K562 (cell line): Measurements from ENCODE around the gene KRTAP10-6. TPM values are rescaled to one million over a fixed set of nuclear protein-coding genes. Genes with fewer than 3 reads are reported as not detected.

Experiments
- ATAC-seq: fragments of 200-7000 bp; cut with Tn5 transposase; 3 replicates; pipeline ENCODE4 v1.9.1; 2020; ENCODE audit warnings: moderate library complexity
- BruUV-seq: library from RNA; stranded (reverse); fragments of 400-500 nt; replicated peaks from 2 replicates; lab custom pipeline; 2021; lab: Mats Ljungman, UMichigan
- CTCF ChIA-PET: fragments of 300-600 bp; formaldehyde crosslinking; extraction: SDS; loops from one replicate; lab custom pipeline; 2021; ENCODE audit warnings: low intra/inter-chr PET ratio; lab: Yijun Ruan, JAX
- POLR2A ChIA-PET: fragments of 300-600, 350-650 bp; sonication (Branson Sonifier 250); formaldehyde crosslinking; extraction: SDS; loops from one replicate; lab custom pipeline; 2021; ENCODE audit warnings: antibody characterized with exemption, inconsistent platforms; lab: Yijun Ruan, JAX
- DNase-seq, 4 experiments: peaks; one replicate each; pipeline versions ENCODE4 v3.0.0 to v3.0.0-alpha.2; 2011 to 2018; ENCODE audit warnings: low spot score in 3 of 4, mixed read lengths in 3 of 4; ENCODE audit errors: extremely low read depth in 1 of 4
- FAIRE-seq: peaks from 2 replicates; lab custom pipeline; 2011; peaks lifted over from hg19 to GRCh38; lab: Jason Lieb, UNC
- H2AFZ ChIP-seq: 2 replicates; pipeline ENCODE4 v1.6.0; 2011; ENCODE audit warnings: low read depth, low read length, control low read depth, inconsistent platforms
- H3K27ac ChIP-seq: fragments of 200-600 bp; 3 replicates; pipeline ENCODE4 v1.8.0; 2011; ENCODE audit warnings: low read depth, mild to moderate bottlenecking, control low read depth, inconsistent platforms, low read length, moderate library complexity, mixed read lengths; ENCODE audit errors: extremely low read depth
- H3K27me3 ChIP-seq, 2 experiments: fragments of 300-600 bp in 1 of 2; 2 replicates in 1 of 2; 3 replicates in 1 of 2; pipeline versions ENCODE4 v1.6.0 to v1.8.0; 2011; ENCODE audit warnings: inconsistent platforms in 2 of 2, low read length in 2 of 2, mild to moderate bottlenecking in 1 of 2, mixed read lengths in 1 of 2, moderate library complexity in 1 of 2; ENCODE audit not compliant: control insufficient read depth in 2 of 2, insufficient read depth in 2 of 2
- H3K36me3 ChIP-seq: fragments of 300-600 bp; 3 replicates; pipeline ENCODE4 v1.8.0; 2011; ENCODE audit warnings: mild to moderate bottlenecking, low read length, inconsistent platforms; ENCODE audit not compliant: control insufficient read depth, insufficient read depth
- H3K4me1 ChIP-seq, 2 experiments: fragments of 200-600 bp in 1 of 2; replicated peaks in 1 of 2; 2 replicates in 1 of 2; 3 replicates in 1 of 2; pipeline versions ENCODE4 v1.5.1 to v1.8.0; 2011; ENCODE audit warnings: inconsistent platforms in 2 of 2, low read length in 2 of 2, mild to moderate bottlenecking in 1 of 2, mixed read lengths in 1 of 2, moderate library complexity in 1 of 2; ENCODE audit not compliant: control insufficient read depth in 2 of 2, insufficient read depth in 2 of 2
- H3K4me2 ChIP-seq: 2 replicates; pipeline ENCODE4 v1.6.1; 2011; ENCODE audit warnings: low read length, control low read depth, inconsistent platforms, mixed read lengths; ENCODE audit not compliant: insufficient read depth
- H3K4me3 ChIP-seq: fragments of 200-600 bp; sonication (generic), shearing (Covaris generic); 2 replicates; pipeline ENCODE4 v1.5.1; 2016; ENCODE audit warnings: control low read depth, inconsistent platforms
- H3K79me2 ChIP-seq: fragments of 200-600 bp; 3 replicates; pipeline ENCODE4 v1.8.0; 2011; ENCODE audit warnings: low read length, inconsistent platforms; ENCODE audit not compliant: control insufficient read depth, insufficient read depth
- H3K9ac ChIP-seq, 2 experiments: 2 replicates each; pipeline versions ENCODE4 v1.6.0 to v1.6.1; 2011; ENCODE audit warnings: low read depth in 2 of 2, low read length in 2 of 2, control low read depth in 1 of 2, inconsistent platforms in 1 of 2, mild to moderate bottlenecking in 1 of 2, mixed read lengths in 1 of 2; ENCODE audit not compliant: insufficient read depth in 1 of 2
- H3K9me1 ChIP-seq: one replicate; pipeline ENCODE4 v1.6.0; 2011; ENCODE audit warnings: inconsistent platforms, mild to moderate bottlenecking, low read length, moderate library complexity; ENCODE audit not compliant: control insufficient read depth, insufficient read depth
- H3K9me3 ChIP-seq: replicated peaks from 2 replicates; pipeline ENCODE4 v1.5.1; 2011; ENCODE audit warnings: low read depth, low read length, inconsistent platforms; ENCODE audit not compliant: control insufficient read depth, insufficient read depth
- H4K20me1 ChIP-seq: replicated peaks from 2 replicates; pipeline ENCODE4 v1.6.1; 2011; ENCODE audit warnings: low read length, inconsistent platforms, mixed read lengths; ENCODE audit not compliant: control insufficient read depth, insufficient read depth
- ARHGAP35 ChIP-seq: fragments of 450-650 bp; IDR thresholded peaks from 2 replicates; pipeline ENCODE4 v1.6.1; 2018; ENCODE audit not compliant: partially characterized antibody
- POLR2AphosphoS2 ChIP-seq: IDR thresholded peaks from 2 replicates; pipeline ENCODE4 v1.6.1; 2012; ENCODE audit warnings: low read length, improper control_type of control experiment
- PTRF ChIP-seq: fragments of 450-650 bp; IDR thresholded peaks from 2 replicates; pipeline ENCODE4 v1.6.1; 2016; ENCODE audit warnings: mild to moderate bottlenecking, missing genetic modification characterization, missing compliant biosample characterization
- RNF2 ChIP-seq: sonication (generic); IDR thresholded peaks from 2 replicates; pipeline ENCODE4 v1.6.1; 2016
- ZNF274 ChIP-seq: IDR thresholded peaks from 2 replicates; pipeline ENCODE4 v1.6.1; 2011; ENCODE audit warnings: low read depth, mild to moderate bottlenecking, low read length, moderate library complexity, borderline replicate concordance
- ZNF589 ChIP-seq: fragments of 200-800 bp; sonication (Bioruptor generic); IDR thresholded peaks from 2 replicates; pipeline ENCODE4 v1.6.1; 2016; ENCODE audit warnings: low read depth, missing genetic modification characterization, missing compliant biosample characterization
- WGBS: fragments of 100-300 bp; shearing (Covaris generic); methylation state at CpG from one replicate; pipeline ENCODE4 v1.1.6; 2016; ENCODE audit warnings: low coverage, mixed read lengths; ENCODE audit not compliant: insufficient coverage; ENCODE audit errors: missing lambda C conversion rate; 5-methylcytosine and 5-hydroxymethylcytosine counted together
- in situ Hi-C: fragments of 300-500 bp; cut with MboI; formaldehyde crosslinking; loops from 4 replicates; pipeline ENCODE4 v1.15.0; 2018; ENCODE audit warnings: inconsistent platforms, mixed read lengths
- intact Hi-C: fragments of 100-400 bp; cut with micrococcal nuclease; formaldehyde crosslinking; loops from 2 replicates; pipeline ENCODE4 v1.14.2; 2022
- polyA plus RNA-seq, 8 experiments: library from polyadenylated mRNA; depleted of rRNA in 4 of 8; stranded (reverse) in 5 of 8; unstranded in 3 of 8; fragments of >200 nt; fragmentation: Nextera tagmentation in 2 of 8; fragmentation: Illumina TruSeq in 1 of 8; extraction: Ambion mirVana in 2 of 8; extraction: Trizol in 1 of 8; gene quantifications; 2 replicates each; pipeline versions ENCODE4 v1.2.1 to v1.2.3, GENCODE V29; 2011 to 2014; ENCODE audit warnings: inconsistent platforms in 1 of 8, missing spikeins in 1 of 8
- total RNA-seq, 7 experiments: library from RNA; depleted of rRNA in 6 of 7; stranded (reverse); fragments of >200 nt in 6 of 7; fragmentation: Illumina TruSeq in 2 of 7; extraction: Trizol in 2 of 7; gene quantifications; 2 replicates each; pipeline versions ENCODE4 v1.2.1 to v1.2.3, GENCODE V29; 2011 to 2021; ENCODE audit warnings: low replicate concordance in 1 of 7
- TF ChIP-seq, protein P1 (sequence below), 2 experiments: fragments of 250-450 bp in 1 of 2; fragments of 450-650 bp in 1 of 2; sonication (Bioruptor Pico) in 1 of 2; IDR thresholded peaks; 2 replicates each; pipeline versions ENCODE4 v1.6.1 to v1.8.0; 2016 to 2021; ENCODE audit warnings: mild to moderate bottlenecking in 2 of 2, moderate library complexity in 2 of 2, missing compliant biosample characterization in 1 of 2, missing genetic modification characterization in 1 of 2

KRTAP10-6 gene
- total and polyA plus RNA-seq, 9 of the 15 experiments (the other 6 are each of a cell fraction or from before 2014, with no cell fraction given), result not detected

DNA sequence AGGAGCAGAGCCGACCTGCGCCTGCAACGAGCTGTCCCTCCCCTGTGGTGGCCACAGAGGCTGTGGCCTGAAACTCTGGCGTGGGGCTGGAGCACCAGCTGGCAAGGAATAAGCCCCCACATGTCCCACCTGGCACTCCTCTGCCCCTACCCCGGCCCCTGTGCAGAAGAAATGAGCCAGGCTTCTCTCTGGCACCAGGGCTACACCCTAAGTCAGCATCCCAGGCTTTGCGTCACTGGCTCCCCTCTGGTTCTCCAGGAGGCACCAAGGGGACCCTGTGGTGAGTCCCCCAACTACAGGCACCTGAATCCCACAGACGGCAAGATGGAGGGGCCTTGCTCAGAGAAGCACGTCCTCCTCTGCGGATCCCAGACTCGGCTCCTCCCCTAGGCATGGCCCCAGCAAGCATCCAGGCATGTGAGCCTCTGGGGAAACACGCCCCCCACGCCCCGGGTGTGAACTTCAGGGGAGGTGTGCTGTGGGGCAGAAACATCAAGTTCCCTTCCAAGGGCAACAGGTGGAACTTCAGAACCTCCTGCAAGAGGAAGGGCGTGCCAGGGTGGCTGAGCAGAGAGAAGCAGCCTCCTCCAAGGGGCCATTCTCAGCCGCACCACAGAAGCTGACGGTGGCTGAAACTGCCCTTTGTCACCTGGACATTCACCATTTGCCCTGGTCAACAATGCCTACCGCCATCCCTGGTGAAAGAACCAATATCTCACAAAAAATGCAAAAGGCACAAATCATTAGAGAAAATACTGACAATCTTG lies 11.0 kb upstream of the KRTAP10-6 start:
- DNase-seq, result no peak
- H3K36me3 ChIP-seq, result no peaks in the 10 kb centered on the region
- H3K9ac ChIP-seq, result no peak overlapping the region
- H4K20me1 ChIP-seq, result no peaks in the 10 kb centered on the region
- no peak overlapping the region for H2AFZ ChIP-seq
- H3K9me1 ChIP-seq, result no peaks in the 10 kb centered on the region
- TF ChIP-seq POLR2AphosphoS2 (no peak), RNF2 (no peak), ZNF274 (no peak), PTRF (tag) (no peak), ZNF589 (CRISPR knock-in tag) (no peak), ARHGAP35 (no peak)
- TF ChIP-seq, protein P1, sequence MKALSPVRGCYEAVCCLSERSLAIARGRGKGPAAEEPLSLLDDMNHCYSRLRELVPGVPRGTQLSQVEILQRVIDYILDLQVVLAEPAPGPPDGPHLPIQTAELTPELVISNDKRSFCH (CRISPR knock-in tag; IDR thresholded peaks at IDR 0.05), result no peak
- TF ChIP-seq, protein P1 (tag; IDR thresholded peaks at IDR 0.05), result no peak
- no peak for FAIRE-seq
- no peaks in the 10 kb centered on the region for H3K79me2 ChIP-seq
- no peak overlapping the region for H3K27ac ChIP-seq
- ChIA-PET POLR2A (no interaction called here), CTCF (no interaction called here)
- BruUV-seq, result no TSS peak
- intact Hi-C loops, result no loop called here
- in situ Hi-C loops, result no loop called here
- H3K27me3 ChIP-seq, result peaks cover 9 to 43% of the 10 kb centered on the region in 2 experiments; a peak in 4 of 5 replicates
- H3K4me1 ChIP-seq, result peaks cover 0 to 16% of the 10 kb centered on the region in 2 experiments; a peak in 1 of 5 replicates
- 0% methylated on average over 17 of the region's 17 CpGs for WGBS
- H3K4me2 ChIP-seq, result no peak overlapping the region
- H3K4me3 ChIP-seq, result no peak overlapping the region
- ATAC-seq, result no peak
- H3K9me3 ChIP-seq, result no peaks in the 10 kb centered on the region; the same call in 1 of the 2 replicates
